ENCODE data around the gene CFAP46. TPM values are rescaled to one million over a fixed set of nuclear protein-coding genes. Genes with fewer than 3 reads are reported as not detected.

CFAP46 gene
- total and polyA plus RNA-seq, 2 of the 4 experiments (the other 2 are of a cell fraction) = 1.3 to 1.8 TPM

DNA sequence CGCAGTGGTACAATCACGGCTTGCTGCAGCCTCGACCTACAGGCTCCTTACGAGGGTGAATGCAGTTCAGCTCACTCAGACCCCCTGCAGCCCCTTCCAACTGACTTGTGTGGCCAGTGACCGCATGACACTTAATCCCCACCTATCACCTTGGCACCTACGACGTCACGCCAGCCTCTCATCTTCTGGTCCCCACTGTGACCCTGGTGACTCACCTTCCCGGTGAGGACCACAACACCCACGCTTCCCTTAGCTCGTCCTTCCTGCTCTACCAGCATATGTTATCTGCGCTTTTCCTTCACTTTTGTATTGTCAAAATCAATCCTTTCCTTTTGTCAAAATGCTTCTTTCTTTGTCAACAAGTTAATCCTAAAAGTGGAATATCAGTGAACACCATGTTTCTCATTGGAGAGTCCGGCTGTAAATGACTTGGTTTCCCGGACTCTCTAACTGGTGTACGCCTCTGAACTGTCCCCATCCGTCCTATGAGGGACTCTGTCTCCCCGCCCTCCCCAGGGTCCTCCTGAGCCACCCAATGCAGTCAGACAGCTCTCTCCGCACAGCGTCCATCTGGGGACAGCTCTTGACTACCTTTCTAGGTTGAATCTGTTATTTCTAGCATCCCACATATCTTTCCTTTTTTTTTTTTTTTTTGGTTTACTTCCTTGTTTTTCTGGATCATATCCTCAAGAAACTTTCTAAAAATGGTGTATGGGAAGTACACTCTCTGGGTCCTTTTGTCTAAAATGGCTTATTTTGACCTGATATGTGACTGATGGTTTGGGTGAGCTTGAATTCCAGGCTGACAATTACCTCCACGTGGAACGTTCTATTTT lies 37.3 kb downstream of the CFAP46 start:
- TF ChIP-seq MAZ (IDR thresholded peaks at IDR 0.05; ENCODE audit: borderline replicate concordance, low read depth, low read length) (no peak), POLR2A (IDR thresholded peaks at IDR 0.05; ENCODE audit: low read depth, low read length) (no peak), FOS (IDR thresholded peaks at IDR 0.05; ENCODE audit: low read depth, low read length) (no peak), NFE2L2 (IDR thresholded peaks at IDR 0.05; ENCODE audit: low read depth, low read length) (no peak), MXI1 (IDR thresholded peaks at IDR 0.05; ENCODE audit: borderline replicate concordance, low read depth, low read length) (no peak)
- TF ChIP-seq, protein P1, sequence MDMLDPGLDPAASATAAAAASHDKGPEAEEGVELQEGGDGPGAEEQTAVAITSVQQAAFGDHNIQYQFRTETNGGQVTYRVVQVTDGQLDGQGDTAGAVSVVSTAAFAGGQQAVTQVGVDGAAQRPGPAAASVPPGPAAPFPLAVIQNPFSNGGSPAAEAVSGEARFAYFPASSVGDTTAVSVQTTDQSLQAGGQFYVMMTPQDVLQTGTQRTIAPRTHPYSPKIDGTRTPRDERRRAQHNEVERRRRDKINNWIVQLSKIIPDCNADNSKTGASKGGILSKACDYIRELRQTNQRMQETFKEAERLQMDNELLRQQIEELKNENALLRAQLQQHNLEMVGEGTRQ (IDR thresholded peaks at IDR 0.05; ENCODE audit: low read depth, low read length) = no peak
- Histone ChIP-seq H2AFZ (replicated peaks; ENCODE audit: low read length, poor library complexity) (no peak overlapping the region), H3K4me2 (ENCODE audit: low read depth, low read length) (no peak overlapping the region), H2BK20ac (ENCODE audit: low read depth, low read length) (no peak overlapping the region), H3K79me1 (ENCODE audit: low read depth in 1 of 2, low read length in 2 of 2) (no peaks in the 10 kb centered on the region), H4K20me1 (ENCODE audit: insufficient read depth, low read length) (no peaks in the 10 kb centered on the region), H2AK5ac (ENCODE audit: low read depth, low read length) (no peak overlapping the region), H2BK15ac (ENCODE audit: low read depth, low read length) (no peak overlapping the region), H3K4ac (ENCODE audit: low read depth, low read length) (no peak overlapping the region), H3K27me3 (ENCODE audit: control insufficient read depth, insufficient read depth, low read length) (peaks cover 9% of the 10 kb centered on the region), H3K4me1 (ENCODE audit: control insufficient read depth, insufficient read depth, low read length) (no peaks in the 10 kb centered on the region), H4K91ac (ENCODE audit: insufficient read depth, low read depth, low read length) (no peak overlapping the region), H2BK120ac (ENCODE audit: low read depth, low read length) (no peak overlapping the region), H3K18ac (ENCODE audit: low read depth, low read length) (no peak overlapping the region), H3K4me3 (ENCODE audit: insufficient read depth, low read depth, low read length) (no peak overlapping the region), H3K9me1 (ENCODE audit: insufficient read depth, low read length) (no peaks in the 10 kb centered on the region), H4K8ac (ENCODE audit: low read depth in 2 of 2, low read length in 2 of 2) (no peak overlapping the region), H3K36me3 (ENCODE audit: control insufficient read depth, insufficient read depth, low read length) (no peaks in the 10 kb centered on the region), H3K27ac (ENCODE audit: insufficient read depth, low read length) (no peak overlapping the region), H2BK5ac (ENCODE audit: low read depth, low read length, poor library complexity, severe bottlenecking) (no peak overlapping the region), H2AK9ac (replicated peaks; ENCODE audit: low read depth, low read length, poor library complexity) (no peak overlapping the region), H3K56ac (ENCODE audit: extremely low read depth, insufficient read depth, low read length) (no peak overlapping the region), H3K9ac (ENCODE audit: low read depth, low read length) (no peak overlapping the region), H4K5ac (ENCODE audit: low read depth, low read length) (no peak overlapping the region), H3K23ac (ENCODE audit: low read depth, low read length) (no peak overlapping the region), H3K14ac (replicated peaks; ENCODE audit: low read depth, low read length) (no peak overlapping the region), H3K9me3 (ENCODE audit: control insufficient read depth, insufficient read depth, low read length) (peaks cover 4% of the 10 kb centered on the region; the same call in 1 of the 2 replicates)
- intact Hi-C loops (cut with micrococcal nuclease) (loop anchor here (1.0 to 2.0 kb wide), 2 partner anchors 220 to 250 kb away; no protein-coding TSS in a partner anchor), in situ Hi-C loops (cut with MboI; ENCODE audit: low sequenced_read_pairs) (no loop called here), dilution Hi-C loops (cut with HindIII; ENCODE audit: low sequenced_read_pairs, unreplicated experiment) (no loop called here)
- no TSS peak for BruUV-seq (replicated peaks)
- WGBS, 2 experiments (ENCODE audit: extremely low coverage in 2 of 2, insufficient read length in 1 of 2) = 66% methylated on average over 17 of the region's 21 CpGs; no CpG with 5 or more reads in 1 of the 2 experiments
- ATAC-seq (ENCODE audit: low read depth) (no peak), DNase-seq (peak; percentile 5)
- ChIA-PET CTCF (no interaction called here), POLR2A (ENCODE audit: unreplicated experiment) (no interaction called here)
